ENCODE data around the gene WWOX. TPM values are rescaled to one million over a fixed set of nuclear protein-coding genes. Genes with fewer than 3 reads are reported as not detected.

WWOX gene
- total RNA-seq, 1 donor = 8.2 TPM

DNA sequence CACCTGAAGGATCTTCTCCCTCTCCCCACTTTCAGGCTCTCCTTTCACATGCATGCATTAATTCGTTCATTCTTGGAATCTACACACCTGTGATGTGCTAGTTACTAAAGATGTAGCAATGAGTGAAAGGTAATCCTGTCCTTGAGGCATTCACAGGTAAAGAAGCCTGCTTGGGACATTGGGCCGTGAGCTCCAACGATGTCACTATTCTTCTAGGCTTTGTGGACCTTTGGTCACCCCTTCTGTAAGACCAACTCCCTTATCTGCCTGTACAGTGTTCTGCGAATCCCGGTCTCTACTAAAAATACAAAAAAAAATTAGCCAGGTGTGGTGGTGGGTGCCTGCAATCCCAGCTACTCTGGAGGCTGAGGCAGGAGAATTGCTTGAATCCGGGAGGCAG, 892.5 kb downstream of the WWOX start:
- no peak overlapping the region for H3K4me3 ChIP-seq (ENCODE audit: low read depth, low read length)
- no peak for TF ChIP-seq CTCF (IDR thresholded peaks at IDR 0.05; ENCODE audit: insufficient read depth, low read depth, low read length)
- no peak for DNase-seq (ENCODE audit: low read depth)

DNA sequence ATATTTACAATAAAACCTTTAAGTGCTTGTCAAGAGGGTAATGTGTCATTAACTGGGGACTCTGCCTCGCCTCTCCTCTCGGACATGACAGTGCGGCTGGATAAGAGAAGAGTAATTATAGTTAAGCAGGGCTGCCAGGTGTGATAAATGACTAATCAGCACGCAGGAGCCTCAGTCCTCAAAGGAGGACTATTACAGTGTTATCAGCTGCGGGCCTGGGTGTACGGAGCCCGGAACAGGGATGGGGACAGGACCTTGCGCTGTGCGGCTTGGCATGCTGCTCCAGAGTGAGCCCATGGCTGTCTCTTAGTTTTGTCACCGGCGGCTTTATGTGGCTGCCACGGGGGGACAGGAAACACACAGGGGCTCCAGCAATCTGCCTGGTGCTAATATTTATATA, 893.9 kb downstream of the WWOX start:
- H3K4me3 ChIP-seq (ENCODE audit: low read depth, low read length) = no peak overlapping the region
- TF ChIP-seq CTCF (IDR thresholded peaks at IDR 0.05; ENCODE audit: insufficient read depth, low read depth, low read length) = no peak
- DNase-seq (ENCODE audit: low read depth) = no peak

GRCh38 chr16:78994135-78994745, 894.8 kb downstream of the WWOX start:
- H3K4me3 ChIP-seq (ENCODE audit: low read depth, low read length) = no peak overlapping the region
- TF ChIP-seq CTCF (IDR thresholded peaks at IDR 0.05; ENCODE audit: insufficient read depth, low read depth, low read length) = no peak
- DNase-seq (ENCODE audit: low read depth) = no peak

- DNase-seq (ENCODE audit: low read depth) = no peak
- TF ChIP-seq CTCF (IDR thresholded peaks at IDR 0.05; ENCODE audit: insufficient read depth, low read depth, low read length) = no peak
- H3K4me3 ChIP-seq (ENCODE audit: low read depth, low read length) = no peak overlapping the region
Observed at GRCh38 chr16:78995441-78995840, 896.0 kb downstream of the WWOX start.

DNA sequence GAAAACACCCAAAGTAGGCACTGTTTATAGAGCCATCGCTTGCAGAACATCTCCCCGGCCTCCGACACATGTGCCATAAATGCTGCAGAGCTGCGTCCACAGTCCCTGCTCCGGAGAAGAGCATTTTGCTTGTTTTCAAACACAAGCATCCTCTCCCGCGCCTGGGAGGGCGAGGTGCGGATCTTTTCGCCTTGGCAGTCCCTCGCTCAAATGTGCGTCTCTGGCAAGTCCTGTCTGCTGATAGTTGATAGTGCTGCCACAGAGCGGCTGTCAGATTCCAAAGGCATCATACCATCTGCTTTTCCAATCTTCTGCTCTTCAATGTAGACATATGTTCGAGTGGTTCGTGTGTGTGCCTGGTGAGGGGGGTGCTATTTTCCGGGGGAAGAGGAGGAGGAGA, 897.3 kb downstream of the WWOX start:
- no peak for TF ChIP-seq CTCF (IDR thresholded peaks at IDR 0.05; ENCODE audit: insufficient read depth, low read depth, low read length)

GRCh38 chr16:78998879-78999278, 899.4 kb downstream of the WWOX start:
- H3K4me3 ChIP-seq (ENCODE audit: low read depth, low read length) = no peak overlapping the region
- TF ChIP-seq CTCF (IDR thresholded peaks at IDR 0.05; ENCODE audit: insufficient read depth, low read depth, low read length) = no peak
- DNase-seq (ENCODE audit: low read depth) = no peak

More for the DNA sequence above, 897.3 kb downstream of the WWOX start:
- no peak overlapping the region for H3K4me3 ChIP-seq (ENCODE audit: low read depth, low read length)
- no peak for DNase-seq (ENCODE audit: low read depth)
